ENCODE results near the gene PPP4R1.

Gene PPP4R1

GRCh38 chr18:9531791-9532410 lies 82.5 kb downstream of the PPP4R1 start:
- no peak overlapping the region for H3K4me3 ChIP-seq (ENCODE audit: low read depth, low read length)
- TF ChIP-seq CTCF (IDR thresholded peaks at IDR 0.05; ENCODE audit: low read depth, low read length, missing control alignments), result no peak
- no peak for DNase-seq (ENCODE audit: low read depth)

- no peak overlapping the region for H3K4me3 ChIP-seq (ENCODE audit: low read depth, low read length)
- no peak for TF ChIP-seq CTCF (IDR thresholded peaks at IDR 0.05; ENCODE audit: low read depth, low read length, missing control alignments)
- DNase-seq (ENCODE audit: low read depth), result no peak
Observed at GRCh38 chr18:9530226-9531009, 83.9 kb downstream of the PPP4R1 start.

GRCh38 chr18:9526458-9526857 lies 87.9 kb downstream of the PPP4R1 start:
- no peak for TF ChIP-seq CTCF (IDR thresholded peaks at IDR 0.05; ENCODE audit: low read depth, low read length, missing control alignments)
- no peak overlapping the region for H3K4me3 ChIP-seq (ENCODE audit: low read depth, low read length)

GRCh38 chr18:9522952-9523351 lies 91.4 kb downstream of the PPP4R1 start:
- no peak for TF ChIP-seq CTCF (IDR thresholded peaks at IDR 0.05; ENCODE audit: low read depth, low read length, missing control alignments)
- H3K4me3 ChIP-seq (ENCODE audit: low read depth, low read length), result no peak overlapping the region
- no peak for DNase-seq (ENCODE audit: low read depth)

More at GRCh38 chr18:9526458-9526857, 87.9 kb downstream of the PPP4R1 start:
- no peak for DNase-seq (ENCODE audit: low read depth)

GRCh38 chr18:9521770-9522169 lies 92.6 kb downstream of the PPP4R1 start:
- TF ChIP-seq CTCF (IDR thresholded peaks at IDR 0.05; ENCODE audit: low read depth, low read length, missing control alignments), result no peak
- no peak overlapping the region for H3K4me3 ChIP-seq (ENCODE audit: low read depth, low read length)
- DNase-seq (ENCODE audit: low read depth), result no peak

- no peak for DNase-seq (ENCODE audit: low read depth)
- TF ChIP-seq CTCF (IDR thresholded peaks at IDR 0.05; ENCODE audit: low read depth, low read length, missing control alignments), result no peak
- H3K4me3 ChIP-seq (ENCODE audit: low read depth, low read length), result no peak overlapping the region
Observed at GRCh38 chr18:9520666-9521065, 93.7 kb downstream of the PPP4R1 start.
